ENCODE data around the gene DCAF11.
A peak's percentile ranks its signal among the peaks of the same experiment; 100 is the strongest.

Gene DCAF11

GRCh38 chr14:24079491-24080141, 35.0 kb upstream of the DCAF11 start:
- no peak for FAIRE-seq

GRCh38 chr14:24080142-24080530, 34.4 kb upstream of the DCAF11 start:
- no peak for FAIRE-seq

GRCh38 chr14:24080888-24081738, 33.5 kb upstream of the DCAF11 start:
- peak; percentile 3 for FAIRE-seq

GRCh38 chr14:24081739-24082211, 32.8 kb upstream of the DCAF11 start:
- FAIRE-seq, result no peak

GRCh38 chr14:24082411-24083080, 32.0 kb upstream of the DCAF11 start:
- no peak for FAIRE-seq

- no peak for FAIRE-seq
Measured at GRCh38 chr14:24083462-24083861, 31.1 kb upstream of the DCAF11 start.

GRCh38 chr14:24084440-24084839, 30.1 kb upstream of the DCAF11 start:
- FAIRE-seq, result no peak

- FAIRE-seq, result no peak
Measured at GRCh38 chr14:24085215-24085614, 29.4 kb upstream of the DCAF11 start.

GRCh38 chr14:24086193-24086955, 28.2 kb upstream of the DCAF11 start:
- FAIRE-seq, result no peak

- no peak for FAIRE-seq
Measured at GRCh38 chr14:24087004-24087403, 27.6 kb upstream of the DCAF11 start.

- no peak for FAIRE-seq
Measured at GRCh38 chr14:24088095-24088494, 26.5 kb upstream of the DCAF11 start.

- FAIRE-seq, result no peak
Measured at GRCh38 chr14:24089890-24090289, 24.7 kb upstream of the DCAF11 start.

GRCh38 chr14:24092110-24092504, 22.5 kb upstream of the DCAF11 start:
- no peak for FAIRE-seq

- FAIRE-seq, result no peak
Measured at GRCh38 chr14:24092505-24093206, 21.9 kb upstream of the DCAF11 start.

GRCh38 chr14:24093207-24093900, 21.2 kb upstream of the DCAF11 start:
- no peak for FAIRE-seq

GRCh38 chr14:24093901-24094840, 20.4 kb upstream of the DCAF11 start, which contains the start of gene PCK2:
PCK2 (plus strand) TSS chr14:24094311; CDS start chr14:24094406, 95 bp downstream.
- peak; percentile 89 for FAIRE-seq

- no peak for FAIRE-seq
Measured at GRCh38 chr14:24094841-24095270, 19.7 kb upstream of the DCAF11 start.

GRCh38 chr14:24095271-24096068, 19.1 kb upstream of the DCAF11 start:
- no peak for FAIRE-seq

- no peak for FAIRE-seq
Measured at GRCh38 chr14:24096545-24097181, 17.9 kb upstream of the DCAF11 start.

All from G401.6 (cell line).